Measurements from ENCODE around the gene RBM47. TPM values are rescaled to one million over a fixed set of nuclear protein-coding genes. Genes with fewer than 3 reads are reported as not detected.

RBM47 gene
- total and polyA plus RNA-seq, 2 donors (not counting 1 experiment from before 2014, with no cell fraction given): 5.6 to 12.9 TPM

DNA sequence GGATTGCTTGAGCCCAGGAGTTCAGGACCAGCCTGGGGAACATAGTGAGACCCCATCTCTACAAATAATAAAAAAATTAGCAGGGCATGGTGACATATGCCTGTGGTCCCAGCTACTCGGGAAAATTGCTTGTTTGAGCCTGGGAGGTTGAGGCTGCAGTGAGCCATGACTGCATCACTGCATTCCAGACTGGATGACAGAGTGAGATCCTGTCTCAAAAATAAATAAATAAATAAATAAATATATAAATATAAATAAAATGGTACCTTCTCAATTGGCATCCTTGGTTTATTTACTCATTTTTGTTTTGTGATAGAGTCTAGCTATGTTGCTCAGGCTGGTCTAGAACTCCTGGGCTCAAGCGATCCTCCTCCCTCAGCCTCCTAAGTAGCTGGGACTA lies 150.3 kb downstream of the RBM47 start:
- Mint-ChIP-seq H3K9me3 (ENCODE audit: insufficient read depth) (no peaks in the 10 kb centered on the region), H3K4me3 (no peak overlapping the region), H3K4me1 (no peaks in the 10 kb centered on the region), H3K27me3 (peaks cover 3% of the 10 kb centered on the region), H3K27ac (no peak overlapping the region)
- no peak overlapping the region for H3K27ac ChIP-seq (ENCODE audit: low read length in 2 of 2)
- H3K9ac ChIP-seq (ENCODE audit: low read length): no peak overlapping the region
- no peaks in the 10 kb centered on the region for H3K9me3 ChIP-seq (ENCODE audit: control extremely low read depth in 1 of 3, control insufficient read depth in 2 of 3, insufficient read depth in 1 of 3, low read length in 2 of 3)
- no peaks in the 10 kb centered on the region for H3K4me1 ChIP-seq (ENCODE audit: control insufficient read depth in 2 of 2, insufficient read depth in 2 of 2, low read length in 2 of 2)
- no peaks in the 10 kb centered on the region for H3K27me3 ChIP-seq (replicated peaks in 1 of 4; ENCODE audit: control extremely low read depth in 1 of 4, control insufficient read depth in 3 of 4, insufficient read depth in 4 of 4, low read length in 3 of 4)
- CTCF ChIA-PET: interaction anchor here (0.7 kb wide), 1 partner anchor 29 kb away, joined by 3 read pairs; no protein-coding TSS in a partner anchor
- DNase-seq (no peak), ATAC-seq (ENCODE audit: low read depth) (no peak)
- H3K4me3 ChIP-seq (ENCODE audit: control extremely low read depth in 1 of 5, extremely low read depth in 1 of 5, insufficient read depth in 1 of 5, low read depth in 2 of 5, low read length in 4 of 5): no peak overlapping the region
- no peaks in the 10 kb centered on the region for H3K36me3 ChIP-seq (replicated peaks in 1 of 2; ENCODE audit: control extremely low read depth in 1 of 2, control insufficient read depth in 1 of 2, extremely low read depth in 1 of 2, insufficient read depth in 2 of 2, low read length in 1 of 2)
- intact Hi-C loops (cut with micrococcal nuclease): no loop called here
- no peaks in the 10 kb centered on the region for H4K20me1 ChIP-seq (ENCODE audit: control insufficient read depth, insufficient read depth, low read length, poor library complexity, severe bottlenecking)
- TF ChIP-seq CTCF (IDR thresholded peaks at IDR 0.05) (no peak), EZH2 (IDR thresholded peaks at IDR 0.05; ENCODE audit: borderline replicate concordance, insufficient read depth, low read depth, low read length, poor library complexity, severe bottlenecking) (no peak)
- no CpG with 5 or more reads among the region's 2 CpGs for WGBS (ENCODE audit: insufficient coverage)
- POLR2A ChIA-PET: no interaction called here
- H3K79me2 ChIP-seq (ENCODE audit: control insufficient read depth, insufficient read depth, low read length): no peaks in the 10 kb centered on the region
- H3K4me2 ChIP-seq (replicated peaks; ENCODE audit: low read depth, low read length, poor library complexity, severe bottlenecking): no peak overlapping the region
- no peak overlapping the region for H2AFZ ChIP-seq (ENCODE audit: insufficient read depth, low read depth, low read length, poor library complexity, severe bottlenecking)

DNA sequence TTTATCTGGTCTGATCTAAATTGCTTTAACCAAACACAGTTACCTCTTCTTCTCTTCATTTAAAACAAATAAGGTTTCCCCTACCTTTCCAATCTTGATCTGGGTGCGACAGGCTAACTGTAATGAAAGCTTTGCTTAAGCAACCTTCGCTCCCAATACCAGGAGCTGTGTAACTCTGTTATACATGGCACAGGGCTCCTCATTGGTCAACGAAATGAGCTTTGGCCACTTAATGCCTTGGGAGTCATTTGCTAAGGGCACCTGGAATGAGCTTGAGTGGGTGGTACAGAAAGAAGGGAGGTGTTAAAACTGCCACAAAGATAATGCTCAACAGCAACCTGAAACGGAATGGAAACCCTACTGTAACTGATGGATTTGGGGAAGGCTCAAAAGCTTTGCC lies 154.1 kb downstream of the RBM47 start:
- Histone ChIP-seq H3K4me2 (replicated peaks; ENCODE audit: low read depth, low read length, poor library complexity, severe bottlenecking) (no peak overlapping the region), H3K9ac (ENCODE audit: low read length) (no peak overlapping the region), H3K79me2 (ENCODE audit: control insufficient read depth, insufficient read depth, low read length) (no peaks in the 10 kb centered on the region), H4K20me1 (ENCODE audit: control insufficient read depth, insufficient read depth, low read length, poor library complexity, severe bottlenecking) (no peaks in the 10 kb centered on the region), H3K27ac (ENCODE audit: low read length in 2 of 2) (no peak overlapping the region), H3K4me3 (ENCODE audit: control extremely low read depth in 1 of 5, extremely low read depth in 1 of 5, insufficient read depth in 1 of 5, low read depth in 2 of 5, low read length in 4 of 5) (no peak overlapping the region), H3K27me3 (replicated peaks in 1 of 4; ENCODE audit: control extremely low read depth in 1 of 4, control insufficient read depth in 3 of 4, insufficient read depth in 4 of 4, low read length in 3 of 4) (no peaks in the 10 kb centered on the region), H3K4me1 (ENCODE audit: control insufficient read depth in 2 of 2, insufficient read depth in 2 of 2, low read length in 2 of 2) (no peaks in the 10 kb centered on the region), H2AFZ (ENCODE audit: insufficient read depth, low read depth, low read length, poor library complexity, severe bottlenecking) (no peak overlapping the region), H3K36me3 (replicated peaks in 1 of 2; ENCODE audit: control extremely low read depth in 1 of 2, control insufficient read depth in 1 of 2, extremely low read depth in 1 of 2, insufficient read depth in 2 of 2, low read length in 1 of 2) (no peaks in the 10 kb centered on the region), H3K9me3 (ENCODE audit: control extremely low read depth in 1 of 3, control insufficient read depth in 2 of 3, insufficient read depth in 1 of 3, low read length in 2 of 3) (no peaks in the 10 kb centered on the region)
- Mint-ChIP-seq H3K4me3 (no peak overlapping the region), H3K27me3 (no peaks in the 10 kb centered on the region), H3K27ac (no peak overlapping the region), H3K4me1 (no peaks in the 10 kb centered on the region), H3K9me3 (ENCODE audit: insufficient read depth) (no peaks in the 10 kb centered on the region)
- WGBS (ENCODE audit: insufficient coverage): 83% methylated on average over 3 of the region's 4 CpGs
- POLR2A ChIA-PET: no interaction called here
- intact Hi-C loops (cut with micrococcal nuclease): no loop called here
- no peak for TF ChIP-seq EZH2 (IDR thresholded peaks at IDR 0.05; ENCODE audit: borderline replicate concordance, insufficient read depth, low read depth, low read length, poor library complexity, severe bottlenecking)
- no peak for TF ChIP-seq CTCF (IDR thresholded peaks at IDR 0.05)
- DNase-seq: no peak
- no peak for ATAC-seq (ENCODE audit: low read depth)
- CTCF ChIA-PET: interaction anchor here (0.6 to 0.7 kb wide), 2 partner anchors 158 to 423 kb away, joined by 3 to 4 read pairs; no protein-coding TSS in a partner anchor

All from B cell (primary cell).